Peyer's patch (tissue), 4 donors: ENCODE data around the gene AMDHD2.

Experiments used
- POLR2A ChIP-seq, 2 donors: fragments of 450-650 bp; IDR thresholded peaks; one replicate each; pipeline ENCODE4 v1.5.1; 2017; ENCODE audit warnings: antibody characterized with exemption in 2 of 2, mild to moderate bottlenecking in 2 of 2, moderate library complexity in 2 of 2
- TF ChIP-seq, protein P1 (sequence below), 6 experiments: fragments of 450-650 bp in 4 of 6; fragments of 200-600 bp in 2 of 6; sonication (generic) in 1 of 6; IDR thresholded peaks; one replicate each; pipeline ENCODE4 v1.5.1; 2017 to 2019; ENCODE audit warnings: antibody characterized with exemption in 6 of 6, mild to moderate bottlenecking in 3 of 6, moderate library complexity in 1 of 6

DNA sequence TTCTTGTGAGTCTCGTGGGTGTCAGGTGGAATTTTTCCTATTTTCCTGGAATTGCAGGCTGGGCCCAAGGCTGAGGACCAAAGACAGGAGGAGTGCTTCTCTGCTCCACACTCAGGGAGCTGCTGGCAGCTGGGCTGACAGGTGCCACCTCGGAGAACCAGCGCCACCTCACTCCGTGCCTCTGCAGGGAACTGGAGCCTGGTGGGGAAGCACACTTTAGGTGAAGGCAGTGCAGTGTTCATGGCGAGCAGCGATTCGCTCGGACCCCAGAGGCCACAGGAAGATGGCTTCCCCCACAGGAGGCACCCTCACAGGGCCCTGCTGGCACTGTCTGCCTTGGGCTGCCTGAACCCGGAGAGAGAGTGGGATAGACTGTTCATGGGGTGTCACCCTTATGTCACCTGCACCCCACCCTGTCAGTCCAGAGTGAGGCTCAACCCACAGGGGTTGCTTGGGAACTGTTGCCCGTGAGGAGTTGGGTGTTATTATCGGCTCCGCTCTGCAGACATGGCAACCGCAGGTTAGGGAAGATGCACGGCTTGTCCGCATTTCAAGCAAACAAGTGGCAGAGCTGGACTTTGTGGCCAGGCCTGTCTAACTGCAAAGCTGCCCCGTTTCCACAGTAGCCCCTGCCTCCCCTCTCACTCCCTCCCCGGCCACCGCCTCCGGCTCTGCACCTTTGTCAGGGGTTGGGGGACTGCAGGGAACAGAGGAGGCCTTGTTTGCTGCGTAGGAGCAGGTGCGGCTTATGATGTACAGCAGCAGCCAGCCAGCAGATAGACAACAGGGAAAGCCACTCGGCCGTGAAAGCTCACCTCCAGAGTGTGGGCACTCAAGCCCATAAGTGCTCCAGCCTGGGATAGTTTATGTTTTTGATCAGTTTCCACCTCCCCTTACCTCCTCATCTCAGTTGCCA, 29.7 kb upstream of the AMDHD2 start:
- TF ChIP-seq, protein P1, sequence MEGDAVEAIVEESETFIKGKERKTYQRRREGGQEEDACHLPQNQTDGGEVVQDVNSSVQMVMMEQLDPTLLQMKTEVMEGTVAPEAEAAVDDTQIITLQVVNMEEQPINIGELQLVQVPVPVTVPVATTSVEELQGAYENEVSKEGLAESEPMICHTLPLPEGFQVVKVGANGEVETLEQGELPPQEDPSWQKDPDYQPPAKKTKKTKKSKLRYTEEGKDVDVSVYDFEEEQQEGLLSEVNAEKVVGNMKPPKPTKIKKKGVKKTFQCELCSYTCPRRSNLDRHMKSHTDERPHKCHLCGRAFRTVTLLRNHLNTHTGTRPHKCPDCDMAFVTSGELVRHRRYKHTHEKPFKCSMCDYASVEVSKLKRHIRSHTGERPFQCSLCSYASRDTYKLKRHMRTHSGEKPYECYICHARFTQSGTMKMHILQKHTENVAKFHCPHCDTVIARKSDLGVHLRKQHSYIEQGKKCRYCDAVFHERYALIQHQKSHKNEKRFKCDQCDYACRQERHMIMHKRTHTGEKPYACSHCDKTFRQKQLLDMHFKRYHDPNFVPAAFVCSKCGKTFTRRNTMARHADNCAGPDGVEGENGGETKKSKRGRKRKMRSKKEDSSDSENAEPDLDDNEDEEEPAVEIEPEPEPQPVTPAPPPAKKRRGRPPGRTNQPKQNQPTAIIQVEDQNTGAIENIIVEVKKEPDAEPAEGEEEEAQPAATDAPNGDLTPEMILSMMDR (IDR thresholded peaks at IDR 0.05) = no peak
- TF ChIP-seq POLR2A (IDR thresholded peaks at IDR 0.05) = no peak
